Prostate gland (tissue), 2 donors: Measurements from ENCODE around the gene ANKRD27. TPM values are rescaled to one million over a fixed set of nuclear protein-coding genes. Genes with fewer than 3 reads are reported as not detected.

Source experiments
- DNase-seq: peaks from one replicate; pipeline ENCODE4 v3.0.0-alpha.2; 2019; ENCODE audit warnings: low spot score
- H3K27ac ChIP-seq, 2 donors: fragments of 200-600 bp; sonication (generic); 2 replicates each; pipeline ENCODE4 v1.5.1; 2017 to 2019
- H3K27me3 ChIP-seq: fragments of 200-600 bp; sonication (generic); replicated peaks from 2 replicates; pipeline ENCODE4 v1.5.1; 2019; ENCODE audit not compliant: insufficient read depth
- H3K36me3 ChIP-seq, 2 donors: fragments of 200-600 bp; sonication (generic); 1 replicate in 1 of 2; 2 replicates in 1 of 2; pipeline versions ENCODE4 v1.5.1 to v1.8.1; 2017 to 2019
- H3K4me1 ChIP-seq: fragments of 200-600 bp; sonication (generic); replicated peaks from 2 replicates; pipeline ENCODE4 v1.5.1; 2019
- H3K4me3 ChIP-seq, 2 donors: fragments of 200-600 bp; sonication (generic); 2 replicates each; pipeline ENCODE4 v1.5.1; 2017 to 2019
- H3K9me3 ChIP-seq: fragments of 200-600 bp; sonication (generic); 2 replicates; pipeline ENCODE4 v1.5.1; 2017
- CTCF ChIP-seq, 4 experiments: fragments of 200-600 bp in 2 of 4; fragments of 450-650 bp in 2 of 4; sonication (generic) in 2 of 4; IDR thresholded peaks; 1 replicate in 3 of 4; 2 replicates in 1 of 4; pipeline ENCODE4 v1.5.1; 2016 to 2019; ENCODE audit warnings: antibody characterized with exemption in 4 of 4, mild to moderate bottlenecking in 2 of 4, moderate library complexity in 2 of 4
- POLR2A ChIP-seq: fragments of 450-650 bp; IDR thresholded peaks from one replicate; pipeline ENCODE4 v1.6.1; 2016; ENCODE audit warnings: antibody characterized with exemption, mild to moderate bottlenecking
- POLR2AphosphoS5 ChIP-seq: sonication (generic); formaldehyde crosslinking; IDR thresholded peaks from one replicate; pipeline ENCODE4 v1.6.1; 2017; ENCODE audit warnings: antibody characterized with exemption
- WGBS: methylation state at CpG from one replicate; pipeline ENCODE4 v1.1.5; 2018; 5-methylcytosine and 5-hydroxymethylcytosine counted together
- intact Hi-C: fragments of 100-400 bp; cut with DNase I; formaldehyde crosslinking; loops from one replicate; pipeline ENCODE4 v1.14.2; 2022
- total RNA-seq, 2 donors: library from RNA; depleted of rRNA; stranded (reverse); fragments of >200 nt; gene quantifications; one replicate each; pipeline ENCODE4 v1.1.0, GENCODE V29; 2016

ANKRD27 gene
- total RNA-seq, 2 donors from 2014 or later = 25.7 to 51.4 TPM

GRCh38 chr19:32651729-32652140, 23.2 kb downstream of the ANKRD27 start:
- H3K27ac ChIP-seq = no peak overlapping the region
- H3K4me1 ChIP-seq = no peaks in the 10 kb centered on the region
- no peaks in the 10 kb centered on the region for H3K27me3 ChIP-seq
- 54% methylated on average over 8 of the region's 8 CpGs for WGBS
- peaks cover 0 to 3% of the 10 kb centered on the region in 2 donors for H3K36me3 ChIP-seq
- H3K9me3 ChIP-seq = no peaks in the 10 kb centered on the region
- H3K4me3 ChIP-seq = no peak overlapping the region
- intact Hi-C loops = no loop called here
- TF ChIP-seq POLR2AphosphoS5 = no peak
- TF ChIP-seq CTCF (IDR thresholded peaks at IDR 0.05) = no peak
- TF ChIP-seq POLR2A = no peak
- DNase-seq = no peak

- Histone ChIP-seq H3K36me3 (peaks cover 0 to 3% of the 10 kb centered on the region in 2 donors), H3K4me3 (no peak overlapping the region), H3K27ac (no peak overlapping the region), H3K4me1 (no peaks in the 10 kb centered on the region), H3K9me3 (no peaks in the 10 kb centered on the region), H3K27me3 (no peaks in the 10 kb centered on the region)
- TF ChIP-seq POLR2A (no peak), POLR2AphosphoS5 (no peak), CTCF (IDR thresholded peaks at IDR 0.05) (no peak)
- 94% methylated on average over 5 of the region's 5 CpGs for WGBS
- intact Hi-C loops = no loop called here
- DNase-seq = no peak
Observed at GRCh38 chr19:32650671-32651070, 24.3 kb downstream of the ANKRD27 start.

GRCh38 chr19:32649751-32650150, 25.2 kb downstream of the ANKRD27 start:
- no peak for DNase-seq
- peaks cover 0 to 3% of the 10 kb centered on the region in 2 donors for H3K36me3 ChIP-seq
- no peaks in the 10 kb centered on the region for H3K27me3 ChIP-seq
- H3K9me3 ChIP-seq = no peaks in the 10 kb centered on the region
- H3K4me3 ChIP-seq = no peak overlapping the region
- WGBS = 92% methylated on average over 11 of the region's 11 CpGs
- no peaks in the 10 kb centered on the region for H3K4me1 ChIP-seq
- no peak overlapping the region for H3K27ac ChIP-seq
- no peak for TF ChIP-seq POLR2A
- no peak for TF ChIP-seq CTCF (IDR thresholded peaks at IDR 0.05)
- TF ChIP-seq POLR2AphosphoS5 = no peak
- intact Hi-C loops = no loop called here

- intact Hi-C loops = no loop called here
- WGBS = 87% methylated on average over 8 of the region's 8 CpGs
- Histone ChIP-seq H3K27ac (no peak overlapping the region), H3K36me3 (peaks cover 0 to 3% of the 10 kb centered on the region in 2 donors), H3K4me3 (no peak overlapping the region), H3K4me1 (no peaks in the 10 kb centered on the region), H3K27me3 (no peaks in the 10 kb centered on the region), H3K9me3 (no peaks in the 10 kb centered on the region)
- TF ChIP-seq POLR2A (no peak), CTCF (IDR thresholded peaks at IDR 0.05) (no peak), POLR2AphosphoS5 (no peak)
- no peak for DNase-seq
Observed at GRCh38 chr19:32647361-32647760, 27.6 kb downstream of the ANKRD27 start.

- intact Hi-C loops = no loop called here
- Histone ChIP-seq H3K36me3 (peaks cover 0 to 3% of the 10 kb centered on the region in 2 donors), H3K4me1 (no peaks in the 10 kb centered on the region), H3K27me3 (no peaks in the 10 kb centered on the region), H3K9me3 (no peaks in the 10 kb centered on the region), H3K4me3 (no peak overlapping the region), H3K27ac (no peak overlapping the region)
- DNase-seq = no peak
- TF ChIP-seq POLR2A (no peak), CTCF (IDR thresholded peaks at IDR 0.05) (no peak), POLR2AphosphoS5 (no peak)
- 95% methylated on average over 6 of the region's 6 CpGs for WGBS
Observed at GRCh38 chr19:32646556-32646955, 28.4 kb downstream of the ANKRD27 start.
